Activated CD8-positive, alpha-beta memory T cell treated with anti-CD3 and anti-CD28 coated beads, Interleukin-2, amount 10 ng/mL, durations not matched to agents 7 days and 5 days (primary cell): Measurements from ENCODE around the gene CECR2. TPM values are rescaled to one million over a fixed set of nuclear protein-coding genes. Genes with fewer than 3 reads are reported as not detected.

ENCODE experiments used
- ATAC-seq: fragments of 150-1000 bp; cut with Tn5 transposase; one replicate; pipeline ENCODE4 v1.10.0; 2021; ENCODE audit warnings: moderate library complexity
- CTCF ChIA-PET: fragments of 350-600 bp; sonication (Branson Sonifier 250); formaldehyde crosslinking; loops from one replicate; lab custom pipeline; 2021; ENCODE audit warnings: antibody characterized with exemption; lab: Charles Lee
- DNase-seq: peaks from one replicate; pipeline ENCODE4 v3.0.0-alpha.2; 2020
- H3K27ac Mint-ChIP-seq: one replicate; pipeline ENCODE4 v1.8.0; 2021; ENCODE audit warnings: mild to moderate bottlenecking, mixed read lengths
- H3K27me3 Mint-ChIP-seq: one replicate; pipeline ENCODE4 v1.8.0; 2021; ENCODE audit warnings: mixed read lengths
- H3K36me3 Mint-ChIP-seq: one replicate; pipeline ENCODE4 v1.8.0; 2021; ENCODE audit warnings: mild to moderate bottlenecking, mixed read lengths
- H3K4me1 Mint-ChIP-seq: one replicate; pipeline ENCODE4 v1.8.0; 2021; ENCODE audit warnings: mixed read lengths
- H3K4me3 Mint-ChIP-seq: one replicate; pipeline ENCODE4 v1.8.0; 2021; ENCODE audit warnings: mild to moderate bottlenecking, moderate library complexity, mixed read lengths
- H3K9me3 Mint-ChIP-seq: one replicate; pipeline ENCODE4 v1.8.0; 2022; ENCODE audit warnings: low read depth, mixed read lengths
- total RNA-seq, 2 experiments: library from RNA; stranded (reverse); gene quantifications; one replicate each; pipeline ENCODE4 v1.2.3, GENCODE V29; 2021

CECR2 gene
- total RNA-seq, 2 experiments from 2014 or later: 0.02 TPM; not detected in 1

DNA sequence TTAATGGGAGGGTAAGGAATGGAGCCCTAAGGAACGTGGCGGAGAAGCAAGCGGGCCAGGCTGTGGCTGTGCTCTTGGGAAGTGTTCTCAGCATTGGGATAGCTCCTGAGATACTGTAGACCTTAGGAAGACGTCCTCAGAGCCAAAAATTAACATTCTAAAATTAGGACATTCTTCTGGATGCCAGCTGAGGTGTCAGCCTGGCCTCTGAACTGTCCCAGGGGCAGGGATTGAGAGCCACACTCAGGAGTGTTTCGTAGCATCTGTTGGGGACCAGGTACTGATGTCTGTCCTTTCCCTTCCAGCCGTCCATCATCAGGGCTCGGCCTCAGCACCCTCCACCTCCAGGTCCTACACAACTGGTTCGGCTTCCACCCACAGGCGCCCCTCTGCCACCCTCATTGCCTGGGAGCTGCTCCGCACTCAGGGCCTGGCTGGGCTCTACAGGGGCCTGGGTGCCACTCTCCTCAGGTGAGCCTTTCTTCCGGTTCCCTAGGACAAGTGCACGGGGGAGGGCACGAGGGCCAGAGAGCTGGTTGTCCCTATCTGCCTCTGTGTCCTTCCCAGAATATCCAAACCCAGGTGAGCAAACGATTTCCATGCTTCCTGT, 217.7 kb downstream of the CECR2 start:
- H3K27ac Mint-ChIP-seq: no peak overlapping the region
- no peak overlapping the region for H3K4me3 Mint-ChIP-seq
- ATAC-seq (no peak), DNase-seq (no peak)
- no peaks in the 10 kb centered on the region for H3K4me1 Mint-ChIP-seq
- no peaks in the 10 kb centered on the region for H3K9me3 Mint-ChIP-seq
- H3K36me3 Mint-ChIP-seq: peaks cover 11% of the 10 kb centered on the region
- no peaks in the 10 kb centered on the region for H3K27me3 Mint-ChIP-seq
- CTCF ChIA-PET: no interaction called here

DNA sequence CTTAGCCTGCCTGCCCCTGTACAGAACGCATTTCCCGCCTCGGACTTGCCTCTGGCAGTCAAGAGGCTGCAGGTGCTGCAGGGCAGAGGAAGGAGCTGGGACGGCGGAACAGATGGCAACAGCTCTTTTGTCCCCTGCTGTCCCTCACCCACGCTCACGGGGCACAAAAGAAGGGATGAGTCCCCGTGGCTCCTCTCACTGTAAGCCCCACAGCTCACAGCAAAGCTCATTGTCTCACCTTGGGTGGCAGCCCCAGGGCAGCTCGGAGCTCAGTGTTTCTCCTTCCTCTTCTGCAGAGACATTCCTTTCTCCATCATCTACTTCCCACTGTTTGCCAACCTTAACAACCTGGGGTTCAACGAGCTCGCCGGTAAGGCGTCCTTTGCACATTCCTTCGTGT, 218.4 kb downstream of the CECR2 start:
- Mint-ChIP-seq H3K27me3 (no peaks in the 10 kb centered on the region), H3K36me3 (peaks cover 11% of the 10 kb centered on the region), H3K27ac (no peak overlapping the region), H3K4me3 (no peak overlapping the region), H3K9me3 (no peaks in the 10 kb centered on the region), H3K4me1 (no peaks in the 10 kb centered on the region)
- CTCF ChIA-PET: interaction anchor here (2.8 kb wide), 1 partner anchor 513 kb away, joined by 5 read pairs; no protein-coding TSS in a partner anchor
- ATAC-seq (no peak), DNase-seq (no peak)

DNA sequence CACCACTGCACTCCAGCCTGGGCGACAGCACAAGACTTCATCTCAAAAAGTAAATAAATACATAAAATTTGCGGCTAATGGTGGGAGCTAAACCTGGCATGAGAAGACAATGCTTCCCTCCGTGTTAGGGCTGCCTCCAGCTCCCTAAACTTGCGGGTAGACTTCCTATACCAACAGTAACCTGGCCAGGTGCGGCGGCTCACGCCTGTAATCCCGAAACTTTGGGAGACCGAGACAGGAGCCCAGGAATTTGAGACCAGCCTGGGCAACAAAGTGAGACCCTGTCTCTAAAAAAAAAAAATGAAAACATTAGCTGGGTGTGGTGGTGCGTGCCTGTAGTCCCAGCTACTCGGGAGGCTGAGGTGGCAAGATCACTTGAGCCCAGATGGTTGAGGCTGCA, 219.3 kb downstream of the CECR2 start:
- no peak for DNase-seq
- no peaks in the 10 kb centered on the region for H3K9me3 Mint-ChIP-seq
- CTCF ChIA-PET: interaction anchor here (0.7 to 2.8 kb wide), 2 partner anchors 99 to 514 kb away, joined by 3 to 5 read pairs; no protein-coding TSS in a partner anchor
- H3K4me1 Mint-ChIP-seq: no peaks in the 10 kb centered on the region
- H3K27me3 Mint-ChIP-seq: no peaks in the 10 kb centered on the region
- H3K36me3 Mint-ChIP-seq: peaks cover 19% of the 10 kb centered on the region
- ATAC-seq: no peak
- H3K27ac Mint-ChIP-seq: no peak overlapping the region
- no peak overlapping the region for H3K4me3 Mint-ChIP-seq

DNA sequence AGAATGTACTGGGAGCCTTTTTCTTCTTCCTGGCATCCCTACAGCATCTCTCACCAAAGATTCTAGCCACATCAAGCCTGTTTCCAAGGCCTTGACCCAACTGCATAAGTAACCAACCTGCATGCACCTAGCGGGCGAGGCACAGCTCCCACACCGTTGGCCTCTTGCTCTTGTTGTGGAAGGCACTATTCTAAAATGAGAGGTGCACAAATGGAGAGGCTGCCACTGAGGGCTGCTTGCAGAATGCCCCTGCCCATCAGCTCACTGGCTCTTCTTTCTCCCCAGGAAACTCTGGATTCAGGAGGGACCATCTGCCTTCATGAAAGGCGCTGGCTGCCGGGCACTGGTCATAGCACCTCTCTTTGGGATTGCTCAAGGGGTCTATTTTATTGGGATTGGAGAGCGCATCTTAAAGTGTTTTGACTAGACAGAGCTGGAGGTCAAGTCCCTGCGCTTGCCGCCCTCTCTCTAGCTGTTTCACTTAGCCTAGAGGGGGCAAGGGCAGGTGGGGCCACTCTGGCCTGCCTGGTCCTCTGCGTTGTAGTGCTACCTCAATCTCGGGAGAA, 220.6 kb downstream of the CECR2 start:
- Mint-ChIP-seq H3K4me1 (no peaks in the 10 kb centered on the region), H3K27ac (no peak overlapping the region), H3K9me3 (no peaks in the 10 kb centered on the region), H3K4me3 (no peak overlapping the region), H3K27me3 (no peaks in the 10 kb centered on the region), H3K36me3 (peaks cover 26% of the 10 kb centered on the region)
- DNase-seq (no peak), ATAC-seq (no peak)
- CTCF ChIA-PET: interaction anchor here (2.8 kb wide), 1 partner anchor 515 kb away, joined by 5 read pairs; no protein-coding TSS in a partner anchor

DNA sequence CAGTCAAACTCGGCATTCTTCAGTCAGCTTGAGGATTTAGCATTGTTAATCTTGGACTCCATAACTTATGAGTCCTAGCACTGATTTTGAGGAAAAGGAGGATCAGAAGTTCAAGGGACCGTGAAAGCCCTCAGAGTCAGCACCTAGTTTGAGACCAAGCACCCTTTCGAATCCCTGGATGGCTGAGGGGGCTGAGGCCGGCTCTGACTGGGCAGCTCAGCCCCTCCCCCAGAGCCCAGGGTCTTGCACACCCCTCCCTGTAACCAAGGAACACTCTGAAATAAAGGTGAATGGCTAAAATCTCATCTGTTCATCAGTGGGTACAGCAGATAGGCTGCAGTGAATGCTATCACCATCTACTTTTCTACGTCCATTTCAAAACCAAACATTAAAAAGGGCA, 221.3 kb downstream of the CECR2 start:
- Mint-ChIP-seq H3K27me3 (no peaks in the 10 kb centered on the region), H3K4me3 (no peak overlapping the region), H3K36me3 (peaks cover 29% of the 10 kb centered on the region), H3K9me3 (no peaks in the 10 kb centered on the region), H3K27ac (no peak overlapping the region), H3K4me1 (no peaks in the 10 kb centered on the region)
- ATAC-seq (no peak), DNase-seq (no peak)
- CTCF ChIA-PET: interaction anchor here (2.8 kb wide), 1 partner anchor 516 kb away, joined by 5 read pairs; no protein-coding TSS in a partner anchor

DNA sequence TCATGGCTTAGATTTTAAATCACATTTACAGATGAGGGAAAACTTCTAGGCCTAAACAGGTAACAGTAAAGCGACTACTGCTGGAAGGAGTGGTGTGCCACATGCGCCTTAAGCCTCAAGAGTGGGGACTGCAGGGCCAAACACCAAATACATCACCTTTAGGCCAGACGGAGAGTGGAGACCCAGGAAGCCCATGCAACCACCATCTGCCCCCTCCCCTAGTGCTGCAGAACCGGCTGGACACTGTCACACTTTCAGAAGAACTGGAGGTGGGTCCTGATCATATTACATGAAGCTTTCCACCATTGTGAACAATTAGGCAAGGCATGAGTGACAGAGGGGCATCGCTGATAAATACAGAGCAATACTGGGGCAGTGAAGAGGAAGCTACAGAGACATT, 222.9 kb downstream of the CECR2 start:
- Mint-ChIP-seq H3K9me3 (no peaks in the 10 kb centered on the region), H3K27ac (no peak overlapping the region), H3K4me1 (no peaks in the 10 kb centered on the region), H3K36me3 (peaks cover 38% of the 10 kb centered on the region), H3K4me3 (no peak overlapping the region), H3K27me3 (no peaks in the 10 kb centered on the region)
- no peak for DNase-seq
- ATAC-seq: no peak
- CTCF ChIA-PET: no interaction called here

DNA sequence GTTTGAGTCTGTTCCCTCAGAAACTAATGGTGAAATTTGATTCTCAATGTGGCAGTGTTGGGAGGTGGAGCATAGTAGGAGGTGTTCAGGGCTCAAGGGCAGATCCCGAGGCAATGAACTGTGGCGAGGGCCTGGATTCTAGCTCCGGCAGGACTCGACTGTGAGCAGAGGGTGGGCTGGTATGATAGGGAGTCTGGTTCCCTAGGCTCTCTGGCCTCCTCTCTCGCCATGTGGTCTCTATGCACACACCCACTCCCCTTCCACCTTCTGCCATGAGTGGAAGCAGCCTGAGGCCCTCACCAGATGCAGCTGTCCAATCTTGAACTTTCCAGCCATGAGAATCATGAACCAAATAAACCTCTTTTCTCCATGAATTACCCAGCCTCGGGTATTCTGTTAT, 227.0 kb downstream of the CECR2 start:
- DNase-seq: no peak
- Mint-ChIP-seq H3K4me1 (no peaks in the 10 kb centered on the region), H3K4me3 (no peak overlapping the region), H3K36me3 (peaks cover 56% of the 10 kb centered on the region), H3K9me3 (no peaks in the 10 kb centered on the region), H3K27ac (no peak overlapping the region), H3K27me3 (no peaks in the 10 kb centered on the region)
- CTCF ChIA-PET: no interaction called here
- no peak for ATAC-seq

DNA sequence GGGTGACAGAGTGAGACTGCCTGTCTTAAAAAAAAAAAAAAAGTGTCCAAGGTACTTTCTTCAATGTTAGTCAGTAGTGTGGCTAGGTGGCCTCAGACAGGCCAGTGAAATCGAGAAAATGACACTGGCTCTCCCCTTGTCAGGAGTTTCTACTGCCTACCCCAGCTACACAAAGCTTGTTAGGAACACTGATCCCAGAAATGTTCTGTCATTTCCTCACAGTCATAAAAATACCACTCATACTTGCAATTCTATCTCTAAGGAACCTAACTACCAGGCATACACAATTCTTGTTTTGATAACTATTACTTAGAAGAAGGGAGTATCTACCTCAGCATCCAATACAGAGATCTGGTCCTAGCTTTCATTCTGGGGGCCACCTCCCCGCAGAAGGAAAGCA, 228.0 kb downstream of the CECR2 start:
- Mint-ChIP-seq H3K4me1 (no peaks in the 10 kb centered on the region), H3K9me3 (no peaks in the 10 kb centered on the region), H3K27ac (no peak overlapping the region), H3K27me3 (no peaks in the 10 kb centered on the region), H3K36me3 (peaks cover 51% of the 10 kb centered on the region), H3K4me3 (no peak overlapping the region)
- no peak for ATAC-seq
- CTCF ChIA-PET: interaction anchor here (0.7 kb wide), 1 partner anchor 209 kb away, joined by 3 read pairs; no protein-coding TSS in a partner anchor
- no peak for DNase-seq

DNA sequence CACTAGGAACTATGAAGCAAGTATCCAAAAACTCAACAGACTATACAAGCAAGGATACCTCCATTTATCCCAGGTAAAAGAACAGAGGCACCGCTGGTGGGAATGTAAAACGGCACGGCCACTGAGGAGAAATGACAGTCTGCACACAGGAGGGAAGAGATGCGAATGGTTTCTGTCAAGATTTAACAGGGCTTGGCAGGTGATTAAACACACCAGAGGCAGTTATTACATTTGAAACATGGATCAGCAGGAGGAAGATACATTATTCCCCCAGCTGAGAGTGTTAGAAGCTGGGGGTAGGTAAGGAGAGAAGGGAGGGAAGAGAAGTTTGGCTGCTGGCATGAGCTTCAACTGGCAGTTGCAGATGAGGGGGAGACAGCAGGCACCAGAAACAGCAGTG, 229.1 kb downstream of the CECR2 start:
- no peaks in the 10 kb centered on the region for H3K4me1 Mint-ChIP-seq
- no peaks in the 10 kb centered on the region for H3K27me3 Mint-ChIP-seq
- CTCF ChIA-PET: no interaction called here
- peaks cover 46% of the 10 kb centered on the region for H3K36me3 Mint-ChIP-seq
- H3K27ac Mint-ChIP-seq: no peak overlapping the region
- H3K9me3 Mint-ChIP-seq: no peaks in the 10 kb centered on the region
- ATAC-seq: no peak
- DNase-seq: no peak
- no peak overlapping the region for H3K4me3 Mint-ChIP-seq

DNA sequence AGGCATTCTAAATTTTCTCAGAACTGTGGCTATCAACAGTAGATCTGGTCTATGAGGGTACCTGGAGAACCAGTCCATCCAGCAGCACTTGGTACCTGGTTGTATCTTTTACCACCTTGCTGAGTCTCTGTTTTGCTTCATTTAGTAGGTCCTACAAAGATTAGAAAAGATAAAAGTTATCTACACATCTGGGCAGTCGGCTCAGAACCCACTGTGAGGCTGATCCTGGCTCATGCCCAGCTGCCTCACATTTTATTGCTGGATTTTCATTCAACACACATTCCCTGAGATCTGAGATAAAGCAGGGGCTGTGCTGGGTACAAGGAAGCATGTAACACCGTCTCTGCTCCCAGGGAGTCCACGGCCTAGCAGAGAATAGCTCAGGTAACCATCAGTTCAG, 231.8 kb downstream of the CECR2 start:
- CTCF ChIA-PET: interaction anchor here (0.6 to 1.2 kb wide), 2 partner anchors 11 to 78 kb away, joined by 3 to 4 read pairs; no protein-coding TSS in a partner anchor
- Mint-ChIP-seq H3K27me3 (no peaks in the 10 kb centered on the region), H3K4me3 (no peak overlapping the region), H3K27ac (no peak overlapping the region), H3K4me1 (peaks cover 2% of the 10 kb centered on the region), H3K9me3 (no peaks in the 10 kb centered on the region), H3K36me3 (peaks cover 35% of the 10 kb centered on the region)
- no peak for DNase-seq
- no peak for ATAC-seq

DNA sequence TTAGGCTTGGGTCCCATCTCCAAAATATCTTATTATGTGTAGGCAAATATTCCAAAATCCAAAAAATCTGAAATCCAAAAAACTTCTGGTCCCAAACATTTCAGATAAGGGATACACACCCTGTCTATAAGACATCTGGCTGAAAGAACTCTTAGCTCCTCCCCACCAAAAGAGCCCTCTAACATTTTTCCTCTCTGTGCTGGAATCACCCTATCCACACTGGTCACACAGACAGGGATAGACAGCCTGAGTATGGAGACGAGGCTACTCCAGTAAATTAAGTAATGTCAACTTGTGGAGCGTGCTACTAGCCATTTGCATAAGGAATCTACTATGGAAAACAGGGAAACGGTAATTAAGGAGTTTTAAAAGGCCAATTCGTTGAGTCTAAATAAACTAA, 234.4 kb downstream of the CECR2 start:
- Mint-ChIP-seq H3K27ac (no peak overlapping the region), H3K9me3 (no peaks in the 10 kb centered on the region), H3K4me3 (no peak overlapping the region), H3K36me3 (peaks cover 14% of the 10 kb centered on the region), H3K4me1 (peaks cover 5% of the 10 kb centered on the region), H3K27me3 (no peaks in the 10 kb centered on the region)
- CTCF ChIA-PET: interaction anchor here (0.8 kb wide), 1 partner anchor 11 kb away, joined by 3 read pairs; no protein-coding TSS in a partner anchor
- DNase-seq: no peak
- no peak for ATAC-seq

DNA sequence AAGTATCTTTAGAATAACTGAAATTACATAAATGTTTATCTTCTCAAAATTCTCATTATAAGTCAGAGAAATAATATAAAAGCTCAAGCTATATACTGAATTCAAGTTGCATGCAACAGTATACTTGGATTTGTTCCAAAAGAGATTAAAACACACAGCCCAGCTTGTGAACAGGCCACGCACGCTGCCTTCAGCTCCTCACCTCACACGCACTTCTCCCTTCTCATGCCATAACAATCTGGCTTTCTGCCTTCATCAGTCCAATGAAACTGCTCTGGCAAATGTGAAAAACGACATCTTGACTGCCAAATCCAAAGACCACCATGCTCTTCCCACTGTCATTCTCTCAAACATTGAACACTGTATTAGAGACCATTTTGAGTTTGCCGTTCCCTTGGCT, 237.2 kb downstream of the CECR2 start:
- no peaks in the 10 kb centered on the region for H3K27me3 Mint-ChIP-seq
- CTCF ChIA-PET: no interaction called here
- no peak overlapping the region for H3K4me3 Mint-ChIP-seq
- no peaks in the 10 kb centered on the region for H3K9me3 Mint-ChIP-seq
- peaks cover 12% of the 10 kb centered on the region for H3K36me3 Mint-ChIP-seq
- no peak overlapping the region for H3K27ac Mint-ChIP-seq
- no peak for ATAC-seq
- no peak for DNase-seq
- peaks cover 5% of the 10 kb centered on the region for H3K4me1 Mint-ChIP-seq
